Natural killer cell (primary cell): ENCODE measurements around the gene ENDOV. TPM values are rescaled to one million over a fixed set of nuclear protein-coding genes. Genes with fewer than 3 reads are reported as not detected.

ENCODE experiments used
- ATAC-seq, 3 donors: fragments of 150-1000 bp in 2 of 3; fragments of 200-7000 bp in 1 of 3; cut with Tn5 transposase; 1 replicate in 1 of 3; 2 replicates in 2 of 3; pipeline ENCODE4 v1.10.0; 2021; ENCODE audit warnings: mild to moderate bottlenecking in 2 of 3, moderate library complexity in 2 of 3
- DNase-seq, 2 donors: peaks; one replicate each; pipeline versions ENCODE4 v3.0.0 to v3.0.0-alpha.2; 2013 to 2021; ENCODE audit warnings: mixed read lengths in 1 of 2
- H3K27ac ChIP-seq: one replicate; pipeline ENCODE4 v1.5.1; 2013; ENCODE audit warnings: mild to moderate bottlenecking, low read length
- H3K27me3 ChIP-seq: one replicate; pipeline ENCODE4 v1.6.1; 2013; ENCODE audit warnings: low read length; ENCODE audit not compliant: control insufficient read depth, insufficient read depth
- H3K36me3 ChIP-seq: one replicate; pipeline ENCODE4 v1.6.1; 2013; ENCODE audit warnings: low read length; ENCODE audit not compliant: control insufficient read depth, insufficient read depth
- H3K4me1 ChIP-seq: one replicate; pipeline ENCODE4 v1.6.1; 2013; ENCODE audit warnings: low read length; ENCODE audit not compliant: control insufficient read depth, insufficient read depth
- H3K4me3 ChIP-seq: one replicate; pipeline ENCODE4 v1.5.1; 2013; ENCODE audit warnings: low read length
- H3K9me3 ChIP-seq: one replicate; pipeline ENCODE4 v1.6.1; 2013; ENCODE audit warnings: low read length; ENCODE audit not compliant: control insufficient read depth, insufficient read depth
- H3K27ac Mint-ChIP-seq, 2 donors: one replicate each; pipeline ENCODE4 v1.8.0; 2022; ENCODE audit warnings: mild to moderate bottlenecking in 2 of 2, mixed read lengths in 2 of 2, moderate library complexity in 1 of 2
- H3K27me3 Mint-ChIP-seq, 2 donors: one replicate each; pipeline ENCODE4 v1.8.0; 2022; ENCODE audit warnings: low read depth in 2 of 2, mixed read lengths in 2 of 2
- H3K36me3 Mint-ChIP-seq: one replicate; pipeline ENCODE4 v1.8.0; 2022; ENCODE audit warnings: mixed read lengths
- H3K4me1 Mint-ChIP-seq, 2 donors: one replicate each; pipeline ENCODE4 v1.8.0; 2022; ENCODE audit warnings: mixed read lengths in 2 of 2
- H3K4me3 Mint-ChIP-seq: one replicate; pipeline ENCODE4 v1.8.0; 2022; ENCODE audit warnings: mild to moderate bottlenecking, moderate library complexity, mixed read lengths
- H3K9me3 Mint-ChIP-seq, 2 donors: one replicate each; pipeline ENCODE4 v1.8.0; 2022; ENCODE audit warnings: mixed read lengths in 2 of 2
- WGBS: methylation state at CpG from one replicate; pipeline ENCODE4 v1.1.7; 2013; ENCODE audit warnings: missing lambda C conversion rate; ENCODE audit not compliant: insufficient coverage; 5-methylcytosine and 5-hydroxymethylcytosine counted together
- intact Hi-C: fragments of 100-400 bp; cut with micrococcal nuclease; formaldehyde crosslinking; loops from one replicate; pipeline ENCODE4 v1.14.2; 2022
- total RNA-seq, 4 donors: library from RNA; stranded (reverse); fragments of 120-200 nt in 1 of 4; gene quantifications; one replicate each; pipeline versions ENCODE4 v1.2.3 to v1.2.4, GENCODE V29; 2013 to 2022
- TF ChIP-seq, protein P1 (sequence below): fragments of 200-600 bp; IDR thresholded peaks from one replicate; pipeline ENCODE4 v1.8.0; 2022; ENCODE audit warnings: antibody characterized with exemption

ENDOV gene
- total RNA-seq, 3 donors from 2014 or later (not counting 1 experiment from before 2014, with no cell fraction given), result 17.7 to 24.9 (median 18.8) TPM

GRCh38 chr17:80394629-80395216 lies 20.2 kb upstream of the ENDOV start:
- H3K27ac Mint-ChIP-seq, result peak overlapping the region; percentile 48 to 84
- Histone ChIP-seq H3K27ac (no peak overlapping the region), H3K27me3 (no peaks in the 10 kb centered on the region), H3K9me3 (no peaks in the 10 kb centered on the region), H3K4me1 (peaks cover 6% of the 10 kb centered on the region), H3K4me3 (no peak overlapping the region), H3K36me3 (peaks cover 55% of the 10 kb centered on the region)
- ATAC-seq (no peak), DNase-seq (no peak)
- no peaks in the 10 kb centered on the region for H3K9me3 Mint-ChIP-seq
- H3K4me1 Mint-ChIP-seq, result peaks cover 14 to 28% of the 10 kb centered on the region in 2 donors
- peaks cover 19% of the 10 kb centered on the region for H3K36me3 Mint-ChIP-seq
- H3K27me3 Mint-ChIP-seq, result no peaks in the 10 kb centered on the region
- no peak overlapping the region for H3K4me3 Mint-ChIP-seq
- 94% methylated on average over 11 of the region's 11 CpGs for WGBS
- TF ChIP-seq, protein P1, sequence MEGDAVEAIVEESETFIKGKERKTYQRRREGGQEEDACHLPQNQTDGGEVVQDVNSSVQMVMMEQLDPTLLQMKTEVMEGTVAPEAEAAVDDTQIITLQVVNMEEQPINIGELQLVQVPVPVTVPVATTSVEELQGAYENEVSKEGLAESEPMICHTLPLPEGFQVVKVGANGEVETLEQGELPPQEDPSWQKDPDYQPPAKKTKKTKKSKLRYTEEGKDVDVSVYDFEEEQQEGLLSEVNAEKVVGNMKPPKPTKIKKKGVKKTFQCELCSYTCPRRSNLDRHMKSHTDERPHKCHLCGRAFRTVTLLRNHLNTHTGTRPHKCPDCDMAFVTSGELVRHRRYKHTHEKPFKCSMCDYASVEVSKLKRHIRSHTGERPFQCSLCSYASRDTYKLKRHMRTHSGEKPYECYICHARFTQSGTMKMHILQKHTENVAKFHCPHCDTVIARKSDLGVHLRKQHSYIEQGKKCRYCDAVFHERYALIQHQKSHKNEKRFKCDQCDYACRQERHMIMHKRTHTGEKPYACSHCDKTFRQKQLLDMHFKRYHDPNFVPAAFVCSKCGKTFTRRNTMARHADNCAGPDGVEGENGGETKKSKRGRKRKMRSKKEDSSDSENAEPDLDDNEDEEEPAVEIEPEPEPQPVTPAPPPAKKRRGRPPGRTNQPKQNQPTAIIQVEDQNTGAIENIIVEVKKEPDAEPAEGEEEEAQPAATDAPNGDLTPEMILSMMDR, result no peak
- intact Hi-C loops, result no loop called here

DNA sequence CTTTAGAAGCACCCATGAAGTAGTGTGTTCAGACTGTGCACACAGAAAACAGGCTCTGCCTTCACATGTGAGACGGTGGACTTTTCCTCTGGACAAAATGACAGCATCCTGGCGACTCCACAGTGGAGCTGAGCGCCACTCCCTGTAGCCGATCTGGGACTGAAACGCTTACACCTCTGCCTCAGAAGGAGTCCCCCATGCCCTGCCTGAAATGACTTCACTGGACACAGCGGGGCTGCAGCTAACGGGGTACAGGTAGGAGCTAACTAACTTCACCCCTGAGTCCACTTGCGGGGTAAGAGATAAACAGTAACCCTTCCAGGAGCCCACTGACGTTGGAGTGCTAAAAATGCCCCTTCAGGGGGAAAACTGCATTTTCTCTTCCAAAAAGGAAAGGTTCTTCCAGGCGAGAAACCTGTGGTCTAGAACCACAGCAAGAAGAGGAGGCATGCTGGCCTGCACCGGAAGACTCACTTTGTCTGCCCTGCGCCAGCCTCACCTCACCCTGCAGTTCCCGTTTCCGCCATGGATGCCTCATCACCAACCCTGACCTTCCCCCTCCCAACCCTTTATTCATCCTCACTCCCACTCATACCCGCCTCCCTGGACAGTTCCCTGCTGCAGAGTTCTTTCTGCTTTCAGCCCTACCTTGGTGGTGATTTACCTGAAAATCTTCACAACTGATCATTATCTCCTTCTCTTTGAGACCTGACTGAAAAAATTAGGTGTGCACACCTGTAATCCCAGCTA lies 19.4 kb upstream of the ENDOV start:
- Histone ChIP-seq H3K36me3 (peaks cover 47% of the 10 kb centered on the region), H3K4me3 (no peak overlapping the region), H3K27ac (no peak overlapping the region), H3K27me3 (no peaks in the 10 kb centered on the region), H3K9me3 (no peaks in the 10 kb centered on the region), H3K4me1 (peaks cover 6% of the 10 kb centered on the region)
- TF ChIP-seq, protein P1, result no peak
- Mint-ChIP-seq H3K27me3 (no peaks in the 10 kb centered on the region), H3K9me3 (no peaks in the 10 kb centered on the region), H3K36me3 (peaks cover 13% of the 10 kb centered on the region), H3K4me3 (no peak overlapping the region), H3K4me1 (peaks cover 14 to 28% of the 10 kb centered on the region in 2 donors), H3K27ac (peak overlapping the region; percentile 48 to 84)
- DNase-seq (no peak), ATAC-seq (peak in 2 of 3 donors; percentile 21 to 32)
- 85% methylated on average over 15 of the region's 15 CpGs for WGBS
- intact Hi-C loops, result no loop called here

DNA sequence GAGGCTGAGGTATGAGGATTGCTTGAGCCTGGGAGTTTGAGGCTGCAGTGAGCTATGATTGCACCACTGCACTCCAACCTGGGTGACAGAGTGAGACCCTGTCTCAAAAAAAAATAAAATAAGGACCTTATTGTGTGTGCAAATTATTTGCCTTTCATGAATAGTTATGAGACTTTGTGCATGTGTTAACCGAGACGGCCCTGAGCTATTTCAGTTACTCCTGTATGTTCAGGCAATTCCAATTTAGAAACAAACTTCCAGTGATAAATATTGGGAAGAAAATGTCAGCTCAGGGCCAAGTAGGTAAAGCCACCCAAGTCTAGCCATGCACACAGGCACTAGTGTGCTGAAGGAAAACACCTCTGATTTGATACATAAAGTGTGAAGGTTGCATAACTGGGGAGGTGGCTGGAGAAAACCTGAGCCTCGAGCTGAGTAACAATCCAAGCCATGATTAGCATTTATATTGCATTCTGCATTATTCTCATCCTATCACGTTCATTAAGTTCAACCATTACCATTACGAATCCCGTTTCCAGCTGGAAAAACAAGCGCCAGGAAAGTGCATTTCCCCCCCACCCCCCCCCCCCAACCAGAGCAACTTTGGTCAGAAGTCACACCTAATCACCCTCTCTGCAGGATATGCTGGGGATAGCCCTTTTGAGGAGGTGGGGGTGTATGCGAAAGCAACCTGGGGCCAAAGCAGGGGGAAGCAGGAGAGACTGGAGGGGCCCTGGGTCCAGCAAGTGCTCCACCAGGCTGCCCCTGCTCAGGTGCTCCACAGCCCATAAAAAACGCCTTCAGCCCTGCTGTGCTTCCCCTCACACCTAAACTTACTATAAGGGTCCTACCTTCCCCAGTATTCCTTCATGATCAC lies 18.6 kb upstream of the ENDOV start:
- Histone ChIP-seq H3K36me3 (peaks cover 38% of the 10 kb centered on the region), H3K4me1 (peaks cover 6% of the 10 kb centered on the region), H3K4me3 (no peak overlapping the region), H3K27ac (peak overlapping the region; percentile 8), H3K27me3 (no peaks in the 10 kb centered on the region), H3K9me3 (no peaks in the 10 kb centered on the region)
- H3K27ac Mint-ChIP-seq, result peak overlapping the region; percentile 74 to 84
- no peaks in the 10 kb centered on the region for H3K27me3 Mint-ChIP-seq
- no peak overlapping the region for H3K4me3 Mint-ChIP-seq
- no peaks in the 10 kb centered on the region for H3K9me3 Mint-ChIP-seq
- DNase-seq (no peak), ATAC-seq (peak in 2 of 3 donors; percentile 43 to 49)
- WGBS, result 84% methylated on average over 7 of the region's 9 CpGs
- TF ChIP-seq, protein P1, result no peak
- H3K36me3 Mint-ChIP-seq, result peaks cover 9% of the 10 kb centered on the region
- intact Hi-C loops, result no loop called here
- H3K4me1 Mint-ChIP-seq, result peaks cover 14 to 26% of the 10 kb centered on the region in 2 donors
